HG03520 (cell line): ENCODE measurements around the gene STAT5A.
"Not testable (repeated sequence)": the region's sequence is repeated elsewhere in the genome, so short reads cannot be mapped to it uniquely, and the experiment has no call there.

Experiments
- ATAC-seq: cut with Tn5 transposase; IDR thresholded peaks from one replicate; pipeline ENCODE4 v1.9.1; 2021; ENCODE audit warnings: mild to moderate bottlenecking, moderate library complexity; ENCODE audit not compliant: unreplicated experiment

The STAT5A gene

DNA sequence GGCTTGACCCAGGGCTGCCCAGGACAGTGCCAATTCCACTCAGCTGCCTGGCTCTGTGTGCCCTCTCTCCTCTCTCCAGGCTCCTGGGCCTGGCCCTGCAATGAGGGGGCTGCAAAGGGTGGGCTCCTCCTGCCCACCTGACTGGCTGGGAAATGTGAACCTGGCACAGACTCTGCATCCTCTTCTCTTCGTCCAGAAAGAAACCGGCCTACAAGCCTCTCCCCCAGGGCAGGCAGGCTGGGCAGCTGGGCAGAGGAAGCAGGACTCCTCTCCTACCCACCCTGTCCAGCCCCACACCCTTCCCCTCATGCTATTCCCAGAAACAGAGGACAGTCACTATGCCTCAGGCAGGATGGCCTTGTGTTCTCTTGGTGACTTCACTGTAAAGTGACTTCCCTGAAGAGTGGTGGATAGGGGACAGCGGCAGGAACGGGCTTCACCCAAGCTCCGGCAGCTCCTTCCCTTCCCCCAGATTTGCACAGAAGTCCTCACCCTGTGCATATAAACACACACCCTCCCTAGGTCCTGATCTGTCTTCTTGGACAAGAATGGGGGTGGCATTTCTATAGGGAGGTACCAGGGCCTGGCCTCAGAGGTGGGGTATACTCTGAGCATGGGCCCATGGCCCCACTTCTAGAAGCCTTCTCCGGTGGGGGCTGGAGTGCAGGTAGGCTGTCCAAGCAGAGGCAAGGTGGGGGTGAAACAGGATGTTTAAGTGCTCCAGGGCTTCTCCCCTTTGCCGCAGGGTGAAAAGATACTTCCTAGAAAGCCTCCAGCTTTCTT is 4.9 kb upstream of the STAT5A start:
- ATAC-seq, result no peak

DNA sequence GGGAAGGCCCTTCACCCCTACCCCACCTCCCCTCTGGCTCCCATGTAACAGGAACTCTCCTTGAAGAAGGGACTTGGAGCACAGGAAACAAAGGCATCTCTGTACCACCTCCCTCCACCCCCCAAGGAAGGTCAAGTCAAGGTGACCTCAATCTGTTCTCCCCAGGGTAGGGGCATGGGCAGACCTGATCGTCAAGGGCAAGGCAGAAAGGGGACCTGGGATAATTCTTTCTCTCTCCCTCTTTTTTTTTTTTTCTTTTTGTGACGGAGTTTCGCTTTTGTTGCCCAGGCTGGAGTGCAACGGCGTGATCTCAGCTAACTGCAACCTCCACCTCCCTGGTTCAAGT is 4.3 kb upstream of the STAT5A start:
- no peak for ATAC-seq

- no peak for ATAC-seq
Observed at GRCh38 chr17:42284566-42284965, 3.7 kb upstream of the STAT5A start.

DNA sequence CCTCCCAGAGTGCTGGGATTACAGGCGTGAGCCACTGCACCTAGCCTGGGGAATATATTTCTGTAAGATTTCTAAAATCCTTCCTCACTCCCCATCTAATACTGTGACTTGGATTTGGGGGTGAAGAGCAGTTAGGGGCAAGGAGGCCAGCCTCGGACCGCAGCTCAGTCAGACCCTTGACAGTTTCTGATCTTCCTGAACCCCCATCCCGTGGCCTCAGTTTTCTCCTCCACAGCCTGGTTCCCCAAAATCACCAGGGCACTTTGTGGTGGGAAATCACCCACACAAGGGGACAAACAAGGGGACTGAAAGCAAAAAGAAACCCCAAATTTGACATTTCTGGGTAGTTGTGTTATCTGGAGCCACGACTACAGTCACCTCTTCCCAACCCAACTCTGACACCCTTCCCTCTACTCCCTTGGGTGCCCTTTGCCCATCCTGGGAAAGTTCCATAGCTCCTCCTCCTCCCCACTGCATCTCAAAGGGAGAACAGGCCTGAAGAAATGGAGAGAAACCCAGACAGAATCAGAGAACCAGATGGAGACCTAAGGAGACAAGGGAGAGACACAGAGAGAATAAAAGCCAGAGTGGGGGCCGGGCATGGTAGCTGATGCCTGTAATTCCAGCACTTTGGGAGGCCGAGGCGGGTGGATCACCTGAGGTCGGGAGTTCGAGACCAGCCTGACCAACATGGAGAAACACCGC is 2.8 kb upstream of the STAT5A start:
- ATAC-seq, result no peak

- ATAC-seq, result no peak
Observed at GRCh38 chr17:42286411-42287221, 1.7 kb upstream of the STAT5A start.

DNA sequence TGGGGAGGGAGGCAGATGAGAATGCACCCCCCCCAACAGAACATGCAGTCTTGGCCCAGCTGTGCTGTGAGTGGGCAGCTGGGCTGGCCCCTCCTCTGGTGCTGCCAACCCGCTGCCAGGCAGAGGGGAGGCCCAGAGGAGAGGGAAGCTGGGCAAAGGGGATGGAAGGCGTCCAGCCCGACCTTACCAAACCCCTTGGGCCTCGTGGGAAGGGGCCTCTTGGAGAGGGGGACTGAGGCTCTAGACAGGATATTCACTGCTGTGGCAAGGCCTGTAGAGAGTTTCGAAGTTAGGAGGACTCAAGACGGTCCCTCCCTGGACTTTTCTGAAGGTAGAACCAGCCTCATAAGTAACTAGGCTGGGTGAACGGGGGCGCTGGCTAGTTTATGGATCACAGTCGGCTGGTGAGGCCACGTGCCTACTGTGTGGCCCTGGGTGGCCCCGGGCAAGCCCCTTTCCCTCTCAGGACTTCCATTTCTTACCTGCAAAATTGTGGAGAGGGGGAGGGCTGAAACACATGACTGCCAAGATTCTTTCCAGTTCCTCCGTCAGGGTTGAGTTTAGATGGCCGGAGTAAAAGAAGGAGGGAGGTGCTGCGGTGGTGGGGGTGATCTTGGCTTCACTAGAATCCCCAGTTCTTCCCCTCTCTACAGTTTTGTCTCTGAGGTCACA is 857 bp upstream of the STAT5A start:
- no peak for ATAC-seq

GRCh38 chr17:42288803-42289610 is 709 bp downstream of the STAT5A start:
- peak; percentile 6 for ATAC-seq

DNA sequence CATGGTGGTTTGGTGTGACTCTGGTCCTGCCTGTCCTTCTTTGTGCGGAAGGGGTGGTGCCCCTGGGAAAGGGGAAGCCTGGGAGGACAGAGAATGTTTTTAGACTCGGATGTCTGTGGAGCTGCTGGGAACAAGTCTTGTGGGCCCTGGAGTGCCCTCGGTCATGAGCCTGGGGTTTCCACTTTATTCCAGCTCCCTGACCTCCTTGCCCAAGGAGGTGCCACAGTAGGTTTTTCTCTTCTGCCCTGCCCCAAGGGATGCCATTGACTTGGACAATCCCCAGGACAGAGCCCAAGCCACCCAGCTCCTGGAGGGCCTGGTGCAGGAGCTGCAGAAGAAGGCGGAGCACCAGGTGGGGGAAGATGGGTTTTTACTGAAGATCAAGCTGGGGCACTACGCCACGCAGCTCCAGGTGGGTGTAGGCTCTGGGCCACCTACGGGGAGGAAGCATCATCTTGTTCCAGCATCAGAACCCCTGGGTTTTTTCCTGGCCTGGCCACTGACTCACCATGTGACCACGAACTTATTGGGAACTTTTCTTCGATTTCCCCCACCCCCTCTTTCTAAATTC is 1.4 kb downstream of the STAT5A start:
- ATAC-seq, result no peak

GRCh38 chr17:42290577-42290976 is 2.3 kb downstream of the STAT5A start:
- ATAC-seq, result no peak

DNA sequence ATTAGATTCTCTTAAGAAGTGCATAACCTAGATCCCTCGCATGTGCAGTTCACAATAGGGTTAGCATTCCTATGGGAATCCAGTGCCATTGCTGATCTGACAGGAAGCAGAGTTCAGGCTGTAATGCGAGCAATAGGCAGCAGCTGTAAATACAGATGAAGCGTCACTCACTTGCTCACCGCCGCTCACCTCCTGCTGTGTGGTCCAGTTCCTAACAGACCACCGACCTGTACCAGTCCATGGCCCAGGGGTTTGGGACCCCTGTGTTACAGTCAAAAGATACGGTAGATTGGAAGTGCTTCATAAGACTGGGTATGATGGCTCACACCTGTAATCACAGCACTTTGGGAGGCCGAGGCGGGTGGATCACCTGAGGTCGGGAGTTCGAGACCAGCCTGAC is 2.8 kb downstream of the STAT5A start:
- no peak for ATAC-seq

- no peak for ATAC-seq
Observed at GRCh38 chr17:42294469-42295398, 6.4 kb downstream of the STAT5A start.

GRCh38 chr17:42296012-42296411 is 7.7 kb downstream of the STAT5A start:
- no peak for ATAC-seq

DNA sequence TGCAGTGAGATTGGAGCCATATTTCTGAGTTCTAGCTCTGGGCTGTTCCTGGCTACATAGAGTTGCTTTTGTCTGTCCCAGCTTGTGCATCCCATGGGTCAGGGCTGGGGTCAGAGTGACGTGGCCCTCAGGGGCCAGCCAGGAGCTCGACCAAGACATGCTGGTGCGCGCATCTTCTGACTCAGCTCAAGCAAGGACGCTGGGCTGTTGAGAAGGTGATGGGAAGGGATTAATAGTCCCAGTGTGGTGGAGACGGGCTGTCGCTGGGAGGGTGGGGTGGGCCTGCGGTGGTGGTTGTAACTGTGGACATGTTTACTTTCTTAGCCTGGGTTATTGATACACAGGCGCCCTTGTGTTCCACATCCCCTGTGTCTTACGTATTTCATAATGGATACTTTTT is 9.5 kb downstream of the STAT5A start:
- ATAC-seq, result not testable (repeated sequence)

DNA sequence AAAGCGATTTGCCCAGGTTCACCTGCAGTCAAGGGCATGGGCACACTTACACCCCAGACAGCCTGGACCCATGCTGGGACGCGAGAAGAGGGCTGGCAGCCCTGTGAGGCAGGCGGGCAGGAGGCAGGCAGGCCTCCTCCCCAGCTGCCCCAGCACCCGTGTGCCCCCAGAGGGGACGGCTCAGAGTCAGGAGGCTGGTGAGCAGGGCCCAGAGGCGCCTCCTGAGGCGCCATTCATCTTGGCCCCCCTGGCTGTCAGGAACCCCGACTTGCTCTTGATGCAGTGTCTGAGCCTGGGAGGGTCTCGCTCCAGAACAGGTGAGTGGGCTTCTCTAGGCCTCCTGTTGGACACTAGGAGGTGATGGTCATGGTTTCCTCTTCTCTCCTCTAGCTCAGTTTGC is 11.1 kb downstream of the STAT5A start:
- ATAC-seq, result not testable (repeated sequence)

- not testable (repeated sequence) for ATAC-seq
Observed at GRCh38 chr17:42299913-42300312, 11.6 kb downstream of the STAT5A start.

- no peak for ATAC-seq
Observed at GRCh38 chr17:42301022-42301421, 12.7 kb downstream of the STAT5A start.

DNA sequence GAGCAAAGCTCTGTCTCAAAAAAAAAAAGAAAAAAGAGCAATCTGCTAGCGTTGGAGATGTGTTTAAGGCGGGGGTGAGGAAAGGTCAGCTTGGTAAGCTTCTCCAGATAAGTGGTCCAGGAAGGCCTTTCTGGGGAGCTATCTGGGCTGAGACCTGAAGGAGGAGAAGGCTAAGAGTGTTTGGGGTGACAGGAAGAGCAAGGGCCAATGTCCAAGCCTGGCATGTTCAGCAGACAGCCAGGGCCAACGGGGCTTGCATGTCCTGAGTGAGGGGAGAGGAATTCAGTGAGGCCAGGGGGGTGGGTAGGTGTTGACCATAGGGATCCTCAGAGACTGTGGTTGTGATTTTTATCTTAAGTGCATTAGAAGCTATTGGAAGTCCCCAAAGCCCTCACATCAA is 15.4 kb downstream of the STAT5A start:
- ATAC-seq, result no peak

DNA sequence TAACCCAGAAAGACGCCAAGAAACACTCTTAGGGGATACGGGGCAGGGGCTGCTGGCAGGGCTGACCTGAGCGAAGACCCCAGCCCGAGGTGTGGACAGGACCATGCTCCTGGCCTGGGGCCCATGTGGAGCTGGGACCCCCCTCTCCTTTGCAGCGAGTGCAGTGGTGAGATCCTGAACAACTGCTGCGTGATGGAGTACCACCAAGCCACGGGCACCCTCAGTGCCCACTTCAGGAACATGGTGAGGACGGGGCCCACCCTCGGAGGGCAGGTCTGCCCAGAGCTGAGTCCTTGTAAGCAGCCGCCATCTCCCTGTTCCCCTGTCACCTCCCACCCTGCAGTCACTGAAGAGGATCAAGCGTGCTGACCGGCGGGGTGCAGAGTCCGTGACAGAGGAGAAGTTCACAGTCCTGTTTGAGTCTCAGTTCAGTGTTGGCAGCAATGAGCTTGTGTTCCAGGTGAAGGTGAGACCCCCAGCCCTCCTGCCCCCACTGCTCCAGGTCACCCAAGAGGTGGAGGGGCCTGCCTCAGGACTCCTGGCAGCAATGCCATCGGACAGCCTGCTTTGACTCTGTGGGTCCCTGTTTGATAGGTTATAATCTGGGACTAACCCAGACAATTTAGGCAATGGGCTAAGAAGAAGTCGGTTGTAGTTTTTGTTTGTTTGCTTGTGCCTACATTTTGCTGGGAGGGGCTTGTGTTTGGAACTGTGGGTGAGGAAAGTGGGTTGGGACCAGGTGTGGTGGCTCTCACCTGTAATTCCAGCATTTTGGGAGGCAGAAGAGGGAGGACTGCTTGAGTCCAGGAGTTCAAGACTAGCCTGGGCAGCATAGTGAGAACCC is 16.1 kb downstream of the STAT5A start:
- no peak for ATAC-seq
